Keratinocyte (primary cell): Measurements from ENCODE around the gene TTN. TPM values are rescaled to one million over a fixed set of nuclear protein-coding genes. Genes with fewer than 3 reads are reported as not detected.

ENCODE experiments used
- DNase-seq: peaks from one replicate; pipeline ENCODE4 v3.0.0-alpha.2; 2011; ENCODE audit warnings: low read depth, missing footprints, low spot score
- FAIRE-seq: peaks from 2 replicates; lab custom pipeline; 2011; peaks lifted over from hg19 to GRCh38; lab: Jason Lieb, UNC
- H2AFZ ChIP-seq: 2 replicates; pipeline ENCODE4 v1.6.0; 2012; ENCODE audit warnings: low read length, control low read depth, inconsistent platforms; ENCODE audit not compliant: control insufficient read depth
- H3K27ac ChIP-seq: 2 replicates; pipeline ENCODE4 v1.5.1; 2011; ENCODE audit warnings: low read length; ENCODE audit not compliant: control insufficient read depth, insufficient read depth
- H3K27me3 ChIP-seq: 3 replicates; pipeline ENCODE4 v1.6.0; 2011; ENCODE audit warnings: low read length; ENCODE audit not compliant: control insufficient read depth, insufficient read depth; ENCODE audit errors: extremely low read depth
- H3K36me3 ChIP-seq, 2 experiments: 2 replicates in 1 of 2; 3 replicates in 1 of 2; pipeline ENCODE4 v1.5.1; 2011; ENCODE audit warnings: low read length in 2 of 2, mild to moderate bottlenecking in 1 of 2; ENCODE audit not compliant: control insufficient read depth in 2 of 2, insufficient read depth in 2 of 2; ENCODE audit errors: extremely low read depth in 1 of 2
- H3K4me1 ChIP-seq: 3 replicates; pipeline ENCODE4 v1.5.1; 2011; ENCODE audit warnings: low read length; ENCODE audit not compliant: control insufficient read depth, insufficient read depth; ENCODE audit errors: extremely low read depth
- H3K4me2 ChIP-seq: 3 replicates; pipeline ENCODE4 v1.6.0; 2011; ENCODE audit warnings: low read depth, low read length; ENCODE audit not compliant: control insufficient read depth, insufficient read depth; ENCODE audit errors: extremely low read depth
- H3K4me3 ChIP-seq, 3 experiments: fragments of 200-600 bp in 1 of 3; sonication (generic) in 1 of 3; 2 replicates in 2 of 3; 3 replicates in 1 of 3; pipeline ENCODE4 v1.5.1; 2011 to 2016; ENCODE audit warnings: low read length in 3 of 3, mild to moderate bottlenecking in 3 of 3, control low read depth in 2 of 3, inconsistent platforms in 1 of 3, low read depth in 1 of 3, mixed read lengths in 1 of 3, mixed run types in 1 of 3, moderate library complexity in 1 of 3; ENCODE audit not compliant: control insufficient read depth in 2 of 3, insufficient read depth in 2 of 3; ENCODE audit errors: extremely low read depth in 1 of 3
- H3K79me2 ChIP-seq: 2 replicates; pipeline ENCODE4 v1.6.0; 2012; ENCODE audit warnings: low read length; ENCODE audit not compliant: control insufficient read depth, insufficient read depth
- H3K9ac ChIP-seq: 3 replicates; pipeline ENCODE4 v1.6.0; 2011; ENCODE audit warnings: low read length; ENCODE audit not compliant: control insufficient read depth, insufficient read depth; ENCODE audit errors: extremely low read depth
- H3K9me1 ChIP-seq: 3 replicates; pipeline ENCODE4 v1.6.0; 2011; ENCODE audit warnings: low read length; ENCODE audit not compliant: control insufficient read depth, insufficient read depth; ENCODE audit errors: extremely low read depth
- H3K9me3 ChIP-seq: 2 replicates; pipeline ENCODE4 v1.5.1; 2012; ENCODE audit warnings: low read depth, low read length; ENCODE audit not compliant: control insufficient read depth
- H4K20me1 ChIP-seq: 3 replicates; pipeline ENCODE4 v1.6.0; 2011; ENCODE audit warnings: low read length; ENCODE audit not compliant: control insufficient read depth, insufficient read depth; ENCODE audit errors: extremely low read depth
- CTCF ChIP-seq, 3 experiments: IDR thresholded peaks in 1 of 3; conservative IDR thresholded peaks in 1 of 3; optimal IDR thresholded peaks in 1 of 3; 2 replicates in 2 of 3; 3 replicates in 1 of 3; pipeline versions ENCODE3 to v1.5.1; 2011; ENCODE audit warnings: low read length in 3 of 3, mild to moderate bottlenecking in 3 of 3, moderate library complexity in 2 of 3, control low read depth in 1 of 3, inconsistent platforms in 1 of 3; ENCODE audit not compliant: insufficient read depth in 2 of 3; ENCODE audit errors: extremely low read depth in 1 of 3
- EZH2 ChIP-seq: IDR thresholded peaks from one replicate; pipeline ENCODE4 v1.6.1; 2012; ENCODE audit warnings: inconsistent platforms, mild to moderate bottlenecking, low read length, moderate library complexity
- dilution Hi-C: fragments of 300-500 bp; cut with MboI; formaldehyde crosslinking; loops from one replicate; pipeline ENCODE4 v1.7.0; 2020; ENCODE audit warnings: low sequenced_read_pairs; ENCODE audit not compliant: extremely low pct_ligation_motif_present
- polyA plus RNA-seq, 5 experiments: library from polyadenylated mRNA; depleted of rRNA in 3 of 5; stranded (reverse) in 3 of 5; stranded (forward) in 1 of 5; unstranded in 1 of 5; fragments of >200 nt; gene quantifications; 1 replicate in 1 of 5; 2 replicates in 3 of 5; 3 replicates in 1 of 5; pipeline versions ENCODE4 v1.2.1 to v1.2.3, GENCODE V29; 2011 to 2012; ENCODE audit warnings: missing spikeins in 2 of 5, low read depth in 1 of 5, low replicate concordance in 1 of 5

TTN gene
- polyA plus RNA-seq, 1 donor (not counting 4 experiments of a cell fraction or from before 2014, with no cell fraction given): 0.01 TPM

GRCh38 chr2:178528647-178529046 is 278.6 kb downstream of the TTN start:
- TF ChIP-seq CTCF (optimal IDR thresholded peaks at IDR 0.05 in 1 of 3, IDR thresholded peaks at IDR 0.05 in 1 of 3, conservative IDR thresholded peaks at IDR 0.05 in 1 of 3; ENCODE audit: extremely low read depth in 1 of 3, insufficient read depth in 2 of 3, low read length in 3 of 3): no peak
- no peak for TF ChIP-seq EZH2
- H3K27ac ChIP-seq: no peak overlapping the region
- no peaks in the 10 kb centered on the region for H4K20me1 ChIP-seq
- no peaks in the 10 kb centered on the region for H3K9me1 ChIP-seq
- no peak overlapping the region for H3K4me3 ChIP-seq
- H3K4me2 ChIP-seq: no peak overlapping the region
- peaks cover 42% of the 10 kb centered on the region for H3K79me2 ChIP-seq
- no peaks in the 10 kb centered on the region for H3K4me1 ChIP-seq
- peaks cover 6 to 11% of the 10 kb centered on the region in 2 experiments for H3K36me3 ChIP-seq
- H2AFZ ChIP-seq: no peak overlapping the region
- DNase-seq (no peak), FAIRE-seq (no peak)
- no peaks in the 10 kb centered on the region for H3K9me3 ChIP-seq
- H3K27me3 ChIP-seq: no peaks in the 10 kb centered on the region
- dilution Hi-C loops: no loop called here
- H3K9ac ChIP-seq: no peak overlapping the region

- no peaks in the 10 kb centered on the region for H4K20me1 ChIP-seq
- H2AFZ ChIP-seq: no peak overlapping the region
- no peak overlapping the region for H3K4me3 ChIP-seq
- no peaks in the 10 kb centered on the region for H3K27me3 ChIP-seq
- H3K4me1 ChIP-seq: no peaks in the 10 kb centered on the region
- no peak for FAIRE-seq
- no peak overlapping the region for H3K4me2 ChIP-seq
- TF ChIP-seq EZH2 (no peak), CTCF (optimal IDR thresholded peaks at IDR 0.05 in 1 of 3, IDR thresholded peaks at IDR 0.05 in 1 of 3, conservative IDR thresholded peaks at IDR 0.05 in 1 of 3; ENCODE audit: extremely low read depth in 1 of 3, insufficient read depth in 2 of 3, low read length in 3 of 3) (no peak)
- H3K9ac ChIP-seq: no peak overlapping the region
- H3K27ac ChIP-seq: no peak overlapping the region
- H3K79me2 ChIP-seq: peaks cover 48% of the 10 kb centered on the region
- dilution Hi-C loops: no loop called here
- no peaks in the 10 kb centered on the region for H3K9me1 ChIP-seq
- H3K36me3 ChIP-seq: peaks cover 4 to 9% of the 10 kb centered on the region in 2 experiments
- DNase-seq: no peak
- no peaks in the 10 kb centered on the region for H3K9me3 ChIP-seq
Observed at GRCh38 chr2:178527592-178527991, 279.6 kb downstream of the TTN start.
